Muscle of arm (tissue), 12 donors: ENCODE data around the gene OSCP1. TPM values are rescaled to one million over a fixed set of nuclear protein-coding genes. Genes with fewer than 3 reads are reported as not detected.
A peak's percentile ranks its signal among the peaks of the same experiment; 100 is the strongest.

Experiments used
- DNase-seq: peaks from one replicate; pipeline ENCODE4 v3.0.0-alpha.2; 2013
- polyA plus RNA-seq, 12 donors: library from polyadenylated mRNA; unstranded; fragments of 120-200 nt; gene quantifications; one replicate each; pipeline ENCODE4 v1.2.1, GENCODE V29; 2013; ENCODE audit not compliant: insufficient read length in 12 of 12

OSCP1 gene
- polyA plus RNA-seq, 12 donors: 4.1 to 21.7 (median 6.1) TPM; not detected in 1

- DNase-seq: no peak
These were observed 43.8 kb downstream of the OSCP1 start for GRCh38 chr1:36406440-36406839.

GRCh38 chr1:36402504-36402890 lies 47.8 kb downstream of the OSCP1 start:
- peak; percentile 20 for DNase-seq

GRCh38 chr1:36401602-36402503 lies 48.4 kb downstream of the OSCP1 start:
- DNase-seq: no peak

DNA sequence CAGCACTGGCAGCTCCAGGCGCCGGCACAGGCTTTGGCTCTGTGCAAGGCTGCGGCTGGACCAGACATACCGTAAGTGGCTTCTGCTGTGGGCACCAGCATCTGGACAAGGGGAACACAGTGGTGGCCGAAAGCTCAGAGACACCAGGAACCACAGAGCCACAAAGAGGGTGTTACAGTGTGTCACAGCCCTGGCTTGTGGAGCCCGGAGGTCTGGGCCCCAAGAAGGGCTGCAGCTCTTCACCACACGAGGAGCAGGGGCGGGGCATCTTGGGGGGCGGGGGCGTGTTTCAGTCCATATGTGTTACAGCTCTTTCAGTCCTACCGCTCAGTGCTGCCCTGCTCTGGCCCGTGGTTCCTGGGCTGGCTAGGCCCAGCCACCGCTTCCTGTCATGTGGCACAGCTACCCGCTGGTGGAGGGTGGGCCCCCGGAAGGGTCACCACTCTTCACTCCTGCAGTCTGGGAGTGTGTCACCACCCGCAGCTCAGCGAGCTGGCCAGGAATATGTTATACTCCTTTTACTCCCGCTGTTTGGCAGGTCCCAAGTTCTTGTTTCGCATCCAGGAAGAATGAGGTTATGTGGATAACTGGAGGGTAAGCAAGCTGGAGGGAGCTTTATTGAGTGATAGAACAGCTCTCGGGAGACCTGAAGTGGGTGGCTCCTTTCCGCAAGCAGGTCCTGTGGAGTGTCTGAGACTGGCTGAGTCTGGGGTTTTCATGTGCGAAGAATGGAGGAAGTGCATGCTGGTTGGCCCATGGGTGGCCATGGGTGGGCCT lies 49.2 kb downstream of the OSCP1 start:
- DNase-seq: peak; percentile 49

DNA sequence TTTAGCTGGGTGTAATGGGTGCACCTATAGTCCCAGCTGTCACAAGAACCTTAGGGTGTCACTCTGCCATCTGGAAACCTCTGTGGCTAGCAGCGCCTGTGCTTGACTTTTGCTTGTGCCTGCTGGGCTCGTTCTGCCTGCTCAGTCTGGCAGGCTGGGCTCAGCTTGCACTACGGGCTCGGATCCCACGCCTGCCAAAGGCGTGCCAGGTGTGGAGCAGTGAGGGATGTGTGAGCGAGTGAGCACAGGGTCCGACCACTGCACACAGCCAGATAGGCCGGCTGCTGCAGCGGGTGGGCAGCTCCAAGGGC lies 49.8 kb downstream of the OSCP1 start:
- DNase-seq: no peak

DNA sequence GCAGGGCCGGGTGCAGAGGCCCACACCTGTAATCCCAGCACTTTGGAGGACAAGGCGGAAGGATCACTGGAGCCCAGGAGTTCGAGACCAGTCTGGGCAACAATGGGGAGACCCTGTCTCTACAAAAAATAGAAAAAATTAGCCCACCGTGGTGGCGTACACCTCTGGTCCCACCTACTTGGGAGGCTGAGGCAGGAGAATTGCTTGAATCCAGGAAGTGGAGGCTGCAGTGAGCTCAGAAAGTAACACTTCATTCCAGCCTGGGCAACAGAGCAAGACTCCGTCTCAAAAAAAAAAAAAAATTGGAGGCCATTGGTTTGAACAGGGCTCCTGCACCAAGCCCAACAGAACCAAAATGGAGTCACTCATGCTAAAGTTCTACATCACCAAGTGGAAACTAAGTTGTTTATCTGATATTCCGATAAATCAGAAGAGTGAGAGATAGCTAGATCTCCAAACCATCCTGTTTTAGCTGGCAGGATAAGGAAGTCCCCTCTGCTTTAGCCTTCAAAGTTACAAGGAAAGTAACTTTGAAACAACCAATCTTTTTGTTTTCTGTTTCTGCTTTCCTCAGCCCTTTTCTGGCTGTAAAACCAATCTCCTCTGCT lies 51.8 kb downstream of the OSCP1 start:
- DNase-seq: no peak

DNA sequence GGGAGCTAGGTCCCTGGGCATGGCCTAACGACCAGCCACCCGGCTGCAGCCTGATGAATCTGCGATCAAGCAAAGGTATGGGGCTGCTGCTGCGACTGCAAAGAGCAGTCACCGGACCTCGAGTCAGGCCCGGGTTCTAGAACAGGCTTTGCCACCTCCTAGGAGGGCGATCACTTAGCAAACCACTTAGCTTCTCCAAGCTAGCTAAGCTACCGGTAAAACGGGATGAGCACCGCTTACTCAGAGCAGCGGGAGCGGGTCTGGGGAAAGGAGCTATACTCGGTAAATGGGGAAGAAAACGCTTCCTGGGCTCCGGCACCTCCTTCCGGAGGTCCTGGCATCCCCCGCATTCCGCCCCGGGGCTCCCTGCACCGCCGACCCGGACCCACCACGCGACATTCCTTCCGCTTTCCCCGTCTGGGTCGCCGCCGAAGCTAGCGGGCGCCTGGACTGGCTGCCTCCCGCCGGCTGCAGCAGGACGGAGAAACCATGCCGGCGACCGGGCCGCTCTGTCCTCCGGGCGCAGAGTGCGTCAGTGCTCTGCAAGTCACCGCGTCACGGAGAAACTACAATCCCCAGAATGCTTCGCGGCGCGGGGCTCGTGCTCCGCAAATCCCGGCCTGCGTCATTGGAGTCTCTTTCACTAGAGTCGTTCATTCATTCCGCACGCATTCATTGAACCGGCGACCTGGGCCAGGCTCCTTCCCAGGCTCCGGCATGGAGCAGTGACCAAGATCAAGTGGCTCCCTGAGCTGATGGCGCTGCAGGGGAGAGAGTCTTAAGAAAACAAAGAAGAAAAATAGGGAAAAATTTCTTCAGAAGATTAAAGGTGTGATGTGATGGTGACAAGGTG lies 52.6 kb downstream of the OSCP1 start, which contains the start of gene LSM10:
TSS of gene LSM10 (minus strand) at position 531 of the 853 bp plus-strand sequence. CDS start 3,779 bp downstream, outside the sequence.
- DNase-seq: peak; percentile 96

DNA sequence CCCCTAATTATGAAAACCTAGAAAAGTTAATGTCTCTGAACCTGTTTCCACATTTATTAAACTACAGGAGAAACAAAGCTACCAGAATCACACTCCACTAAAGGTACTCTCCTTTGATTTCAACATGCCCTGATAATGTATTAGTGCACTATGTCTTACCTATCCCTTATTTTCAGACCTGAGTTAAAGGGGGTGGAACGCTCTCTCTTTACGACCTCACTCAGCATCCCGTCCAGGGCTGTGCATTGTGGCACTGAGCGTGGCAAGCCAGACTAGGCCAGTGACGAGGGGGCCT lies 53.2 kb downstream of the OSCP1 start:
- no peak for DNase-seq

GRCh38 chr1:36396359-36396758 lies 53.9 kb downstream of the OSCP1 start:
- no peak for DNase-seq

DNA sequence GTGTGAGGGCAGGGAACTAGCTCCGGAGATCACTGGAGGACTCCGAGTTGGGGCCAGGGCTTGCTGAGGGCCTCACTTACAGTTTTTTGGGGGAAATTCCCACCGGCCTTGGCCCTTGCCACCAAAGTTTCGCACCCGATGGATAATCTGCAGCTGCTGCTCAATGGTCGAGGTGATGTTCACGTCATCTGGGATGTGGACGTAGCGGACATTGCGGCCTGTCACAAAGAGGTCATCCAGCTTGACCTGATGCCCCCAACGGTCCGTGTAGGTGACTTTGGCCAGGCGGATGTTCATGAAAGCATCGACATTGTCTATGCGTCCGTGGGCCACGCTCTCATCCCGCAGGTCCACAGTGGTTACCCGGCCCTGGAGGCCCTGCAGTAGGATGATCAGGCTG lies 56.6 kb downstream of the OSCP1 start:
- DNase-seq: no peak

GRCh38 chr1:36392836-36393235 lies 57.4 kb downstream of the OSCP1 start:
- DNase-seq: no peak

GRCh38 chr1:36391271-36391670 lies 59.0 kb downstream of the OSCP1 start:
- DNase-seq: no peak

DNA sequence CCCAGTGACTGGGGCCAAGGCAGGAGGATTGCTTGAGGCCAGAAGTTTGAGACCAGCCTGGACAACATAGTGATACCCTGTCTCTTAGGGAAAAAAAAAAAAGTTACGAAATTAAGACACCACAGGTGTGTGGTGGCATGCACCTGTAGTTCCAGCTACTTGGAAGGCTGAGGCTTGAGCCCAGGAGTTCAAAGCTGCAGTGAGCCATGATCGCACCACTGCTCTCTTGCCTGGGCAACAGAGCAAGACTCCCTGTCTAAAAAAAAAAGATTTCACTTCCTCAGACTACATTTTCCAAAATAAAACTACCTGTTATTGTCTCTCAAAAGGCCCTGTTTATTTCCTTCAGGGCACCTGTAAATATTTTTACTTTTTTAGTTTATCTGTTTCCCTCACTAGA lies 59.8 kb downstream of the OSCP1 start:
- DNase-seq: no peak

DNA sequence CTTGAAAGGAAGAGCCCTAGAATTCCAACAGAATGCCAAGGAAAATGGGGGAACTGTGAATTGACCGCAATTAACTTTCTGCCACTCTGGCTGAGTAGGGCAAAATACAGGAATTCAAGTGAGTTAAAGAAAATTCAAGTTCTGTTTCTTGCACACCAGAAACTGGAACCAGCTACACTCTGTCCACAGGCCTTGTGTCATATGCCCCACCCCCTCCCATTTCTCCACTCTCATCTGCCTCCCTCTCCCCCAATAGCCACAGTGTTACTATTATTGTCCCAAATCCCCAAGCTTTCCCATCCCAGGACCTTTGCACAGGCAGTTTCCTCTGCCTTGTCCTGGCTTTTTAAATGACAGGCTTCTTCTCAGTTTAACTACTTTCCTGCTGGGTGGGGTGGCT lies 60.3 kb downstream of the OSCP1 start:
- no peak for DNase-seq

DNA sequence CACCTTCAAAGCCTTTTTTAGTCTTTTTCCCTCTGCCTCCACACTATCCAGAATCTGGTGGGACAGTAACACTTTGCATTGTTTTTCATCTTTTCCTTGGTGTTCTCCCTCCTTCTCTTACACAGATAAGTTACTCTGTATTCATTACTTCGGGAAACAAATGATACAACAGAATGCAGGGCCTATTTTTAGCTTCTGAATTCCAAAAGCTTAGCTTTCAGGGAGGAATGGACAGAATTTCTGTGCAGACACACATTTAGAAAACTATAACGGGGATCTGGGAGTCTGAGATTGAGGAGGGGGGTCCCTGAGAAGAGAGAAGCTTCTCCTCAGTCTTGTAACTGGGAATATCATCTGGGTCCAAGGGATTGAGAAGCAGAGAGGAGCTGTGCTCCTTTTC lies 61.0 kb downstream of the OSCP1 start:
- no peak for DNase-seq

GRCh38 chr1:36387141-36387949 lies 62.9 kb downstream of the OSCP1 start:
- DNase-seq: no peak

DNA sequence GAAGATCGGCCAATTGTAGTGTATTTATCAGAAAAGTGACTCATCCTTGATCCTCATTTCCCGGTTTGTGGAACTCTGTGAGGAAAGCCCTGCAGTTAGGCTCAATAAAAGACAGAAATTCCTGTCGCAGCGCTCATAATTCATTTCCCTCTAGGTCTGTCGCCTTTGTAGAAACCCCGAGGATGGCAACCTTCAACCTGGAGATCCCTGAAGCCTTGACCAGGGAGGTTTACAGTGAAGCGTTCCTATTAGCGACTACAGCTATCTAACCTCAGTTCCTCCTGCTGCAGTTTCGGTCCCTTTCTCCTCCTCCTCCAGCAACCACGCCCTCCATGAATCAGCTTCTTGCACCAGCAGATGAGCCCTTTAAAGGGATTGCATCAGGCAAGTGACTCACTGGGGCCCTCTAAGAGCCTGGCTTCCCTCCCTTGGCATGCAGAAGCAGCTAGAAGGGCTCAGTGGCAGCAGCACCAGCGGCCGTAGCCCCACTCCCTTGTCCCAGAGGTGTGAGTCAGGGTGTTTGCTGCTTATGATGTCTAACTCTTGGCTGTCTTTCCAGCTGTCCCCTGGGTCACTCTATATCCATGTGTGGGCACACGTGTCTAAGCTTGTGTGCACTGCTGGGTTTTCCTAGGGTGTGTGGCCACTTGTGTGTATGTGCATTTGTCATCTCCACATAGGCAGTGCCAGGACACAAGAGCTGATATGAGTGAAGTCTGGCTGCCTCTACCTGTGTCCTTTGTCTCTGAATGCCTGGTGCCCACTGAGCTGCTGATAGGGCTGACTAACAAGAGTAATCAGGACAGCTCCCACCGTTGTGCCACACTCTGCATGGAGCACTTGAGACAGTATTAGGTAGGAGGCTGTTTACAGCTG lies 63.7 kb downstream of the OSCP1 start:
- DNase-seq: peak; percentile 90

GRCh38 chr1:36385410-36386264 lies 64.6 kb downstream of the OSCP1 start, which contains the start of gene STK40:
TSS of gene STK40 (minus strand) at chr1:36385924. CDS start at chr1:36361332, 24,592 bp downstream.
- DNase-seq: peak; percentile 99
